H9 (cell line): ENCODE data around the gene FOLR1. TPM values are rescaled to one million over a fixed set of nuclear protein-coding genes. Genes with fewer than 3 reads are reported as not detected.

Experiments used
- DNase-seq: peaks from one replicate; pipeline ENCODE4 v3.0.0-alpha.2; 2017
- H2AFZ ChIP-seq: one replicate; pipeline ENCODE4 v1.6.1; 2013; ENCODE audit warnings: mild to moderate bottlenecking, low read length, control low read depth, moderate library complexity
- H2AK5ac ChIP-seq: 2 replicates; pipeline ENCODE4 v1.6.1; 2013; ENCODE audit warnings: low read length, control low read depth, mixed read lengths; ENCODE audit not compliant: insufficient read length
- H2BK120ac ChIP-seq: one replicate; pipeline ENCODE4 v1.6.1; 2013; ENCODE audit warnings: low read depth, mild to moderate bottlenecking, low read length, control low read depth, inconsistent platforms; ENCODE audit not compliant: poor library complexity, severe bottlenecking
- H2BK12ac ChIP-seq: 2 replicates; pipeline ENCODE4 v1.6.1; 2013; ENCODE audit warnings: low read length, control low read depth, mixed read lengths, low read depth; ENCODE audit not compliant: insufficient read length
- H2BK15ac ChIP-seq: 2 replicates; pipeline ENCODE4 v1.6.1; 2013; ENCODE audit warnings: low read depth, low read length, control low read depth
- H2BK20ac ChIP-seq: one replicate; pipeline ENCODE4 v1.6.1; 2013; ENCODE audit warnings: low read depth, mild to moderate bottlenecking, low read length, control low read depth, inconsistent platforms; ENCODE audit not compliant: poor library complexity, severe bottlenecking
- H2BK5ac ChIP-seq: 2 replicates; pipeline ENCODE4 v1.6.1; 2013; ENCODE audit warnings: low read length, control low read depth, mixed read lengths; ENCODE audit not compliant: insufficient read length
- H3K14ac ChIP-seq: 2 replicates; pipeline ENCODE4 v1.6.1; 2013; ENCODE audit warnings: low read length, control low read depth; ENCODE audit not compliant: insufficient read depth
- H3K18ac ChIP-seq: 2 replicates; pipeline ENCODE4 v1.6.1; 2013; ENCODE audit warnings: low read depth, mild to moderate bottlenecking, mixed read lengths, low read length, control low read depth; ENCODE audit not compliant: insufficient read length
- H3K23ac ChIP-seq: 2 replicates; pipeline ENCODE4 v1.6.1; 2013; ENCODE audit warnings: low read length, control low read depth, mixed read lengths, low read depth; ENCODE audit not compliant: insufficient read length
- H3K23me2 ChIP-seq: 2 replicates; pipeline ENCODE4 v1.6.1; 2013; ENCODE audit warnings: low read depth, mild to moderate bottlenecking, mixed read lengths, low read length, control low read depth; ENCODE audit not compliant: insufficient read length, poor library complexity, severe bottlenecking
- H3K27ac ChIP-seq: 2 replicates; pipeline ENCODE4 v1.5.1; 2013; ENCODE audit warnings: low read length, control low read depth, mixed read lengths, low read depth; ENCODE audit not compliant: insufficient read length
- H3K27me3 ChIP-seq: 2 replicates; pipeline ENCODE4 v1.6.1; 2013; ENCODE audit warnings: low read length, control low read depth, inconsistent platforms; ENCODE audit not compliant: insufficient read depth
- H3K4ac ChIP-seq: 2 replicates; pipeline ENCODE4 v1.6.1; 2013; ENCODE audit warnings: low read depth, mild to moderate bottlenecking, control low read depth, inconsistent platforms, low read length, moderate library complexity
- H3K4me1 ChIP-seq: 2 replicates; pipeline ENCODE4 v1.6.1; 2013; ENCODE audit warnings: low read length, control low read depth, inconsistent platforms; ENCODE audit not compliant: insufficient read depth
- H3K4me2 ChIP-seq: 2 replicates; pipeline ENCODE4 v1.6.1; 2013; ENCODE audit warnings: low read length, control low read depth, mixed read lengths; ENCODE audit not compliant: insufficient read length, insufficient read depth
- H3K56ac ChIP-seq: 2 replicates; pipeline ENCODE4 v1.6.1; 2013; ENCODE audit warnings: low read depth, mild to moderate bottlenecking, mixed read lengths, low read length, control low read depth; ENCODE audit not compliant: insufficient read length
- H3K79me1 ChIP-seq: 2 replicates; pipeline ENCODE4 v1.6.1; 2013; ENCODE audit warnings: low read depth, mild to moderate bottlenecking, moderate library complexity, low read length, control low read depth, inconsistent platforms; ENCODE audit not compliant: insufficient read depth, poor library complexity, severe bottlenecking
- H3K79me2 ChIP-seq: 2 replicates; pipeline ENCODE4 v1.6.1; 2013; ENCODE audit warnings: low read length, control low read depth, inconsistent platforms; ENCODE audit not compliant: insufficient read depth
- H3K9ac ChIP-seq: 2 replicates; pipeline ENCODE4 v1.6.1; 2013; ENCODE audit warnings: low read length, control low read depth, mixed read lengths; ENCODE audit not compliant: insufficient read length; ENCODE audit errors: extremely low read depth
- H3K9me3 ChIP-seq: one replicate; pipeline ENCODE4 v1.6.1; 2013; ENCODE audit warnings: low read depth, low read length, inconsistent platforms; ENCODE audit not compliant: control insufficient read depth
- H3T11ph ChIP-seq: one replicate; pipeline ENCODE4 v1.6.1; 2013; ENCODE audit warnings: mild to moderate bottlenecking, low read length, control low read depth, inconsistent platforms
- H4K20me1 ChIP-seq: one replicate; pipeline ENCODE4 v1.6.1; 2013; ENCODE audit not compliant: control insufficient read depth, insufficient read length, insufficient read depth
- H4K5ac ChIP-seq: 2 replicates; pipeline ENCODE4 v1.6.1; 2013; ENCODE audit warnings: low read depth, mild to moderate bottlenecking, mixed read lengths, low read length, control low read depth; ENCODE audit not compliant: insufficient read length
- H4K8ac ChIP-seq: replicated peaks from 2 replicates; pipeline ENCODE4 v1.6.1; 2013; ENCODE audit warnings: low read length, control low read depth, mixed read lengths, low read depth; ENCODE audit not compliant: insufficient read length
- H4K91ac ChIP-seq: 2 replicates; pipeline ENCODE4 v1.6.1; 2013; ENCODE audit warnings: low read depth, mild to moderate bottlenecking, moderate library complexity, mixed read lengths, low read length, control low read depth; ENCODE audit not compliant: insufficient read length
- H3K27ac Mint-ChIP-seq, 3 experiments: 2 replicates in 2 of 3; 3 replicates in 1 of 3; pipeline ENCODE4 v1.8.0; 2020 to 2021; ENCODE audit warnings: mixed read lengths in 3 of 3, mild to moderate bottlenecking in 1 of 3, moderate library complexity in 1 of 3
- H3K27me3 Mint-ChIP-seq: 2 replicates; pipeline ENCODE4 v1.8.0; 2021; ENCODE audit warnings: low read depth, mild to moderate bottlenecking, moderate library complexity, mixed read lengths
- H3K36me3 Mint-ChIP-seq, 3 experiments: 2 replicates in 2 of 3; 3 replicates in 1 of 3; pipeline ENCODE4 v1.8.0; 2020 to 2021; ENCODE audit warnings: low read depth in 3 of 3, mixed read lengths in 3 of 3; ENCODE audit not compliant: insufficient read depth in 1 of 3
- H3K4me1 Mint-ChIP-seq, 2 experiments: 2 replicates each; pipeline ENCODE4 v1.8.0; 2020; ENCODE audit warnings: mixed read lengths in 2 of 2
- H3K4me3 Mint-ChIP-seq, 2 experiments: 2 replicates in 1 of 2; 3 replicates in 1 of 2; pipeline ENCODE4 v1.8.0; 2020 to 2021; ENCODE audit warnings: mild to moderate bottlenecking in 2 of 2, mixed read lengths in 2 of 2, moderate library complexity in 1 of 2
- H3K9me3 Mint-ChIP-seq, 2 experiments: 2 replicates in 1 of 2; 3 replicates in 1 of 2; pipeline ENCODE4 v1.8.0; 2020; ENCODE audit warnings: mild to moderate bottlenecking in 2 of 2, mixed read lengths in 2 of 2, moderate library complexity in 1 of 2
- WGBS: extraction: QIAGEN DNeasy Blood & Tissue Kit; methylation state at CpG from one replicate; pipeline ENCODE4 v1.1.7; 2013; ENCODE audit warnings: missing lambda C conversion rate, low lambda C conversion rate, mixed read lengths; ENCODE audit not compliant: insufficient read length; ENCODE audit errors: extremely low coverage; 5-methylcytosine and 5-hydroxymethylcytosine counted together
- total RNA-seq: library from RNA; stranded (reverse); gene quantifications from 2 replicates; pipeline ENCODE4 v1.2.1, GENCODE V29; 2021
- TF ChIP-seq, protein P1 (sequence below): fragments of 200-600 bp; sonication (generic); conservative IDR thresholded peaks from 3 replicates; pipeline ENCODE4 v1.8.0; 2021; ENCODE audit warnings: antibody characterized with exemption, mild to moderate bottlenecking

The FOLR1 gene
- total RNA-seq, 1 experiment from 2014 or later, result 0.92 TPM

DNA sequence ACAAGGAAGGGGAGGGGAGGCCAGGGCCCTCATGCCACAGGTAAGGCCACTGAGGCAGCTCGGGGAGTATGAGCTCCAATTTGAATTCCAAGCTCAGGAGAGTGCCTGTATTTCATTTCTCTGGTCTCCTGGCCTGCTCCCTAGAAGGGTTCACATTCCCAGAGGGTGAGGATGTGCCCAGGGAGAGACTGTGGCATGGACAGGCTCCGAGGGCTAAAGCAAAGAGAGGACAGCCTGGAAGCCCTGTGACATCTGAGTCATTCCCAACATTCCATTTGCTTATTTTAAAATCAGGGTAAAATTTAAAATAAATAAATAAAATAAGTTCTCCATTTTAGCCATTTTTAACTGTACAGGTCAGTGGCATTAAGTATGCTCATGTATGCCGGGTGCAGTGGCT is 18.6 kb upstream of the FOLR1 start:
- H3K4me1 ChIP-seq, result no peaks in the 10 kb centered on the region
- DNase-seq, result no peak
- TF ChIP-seq, protein P1, sequence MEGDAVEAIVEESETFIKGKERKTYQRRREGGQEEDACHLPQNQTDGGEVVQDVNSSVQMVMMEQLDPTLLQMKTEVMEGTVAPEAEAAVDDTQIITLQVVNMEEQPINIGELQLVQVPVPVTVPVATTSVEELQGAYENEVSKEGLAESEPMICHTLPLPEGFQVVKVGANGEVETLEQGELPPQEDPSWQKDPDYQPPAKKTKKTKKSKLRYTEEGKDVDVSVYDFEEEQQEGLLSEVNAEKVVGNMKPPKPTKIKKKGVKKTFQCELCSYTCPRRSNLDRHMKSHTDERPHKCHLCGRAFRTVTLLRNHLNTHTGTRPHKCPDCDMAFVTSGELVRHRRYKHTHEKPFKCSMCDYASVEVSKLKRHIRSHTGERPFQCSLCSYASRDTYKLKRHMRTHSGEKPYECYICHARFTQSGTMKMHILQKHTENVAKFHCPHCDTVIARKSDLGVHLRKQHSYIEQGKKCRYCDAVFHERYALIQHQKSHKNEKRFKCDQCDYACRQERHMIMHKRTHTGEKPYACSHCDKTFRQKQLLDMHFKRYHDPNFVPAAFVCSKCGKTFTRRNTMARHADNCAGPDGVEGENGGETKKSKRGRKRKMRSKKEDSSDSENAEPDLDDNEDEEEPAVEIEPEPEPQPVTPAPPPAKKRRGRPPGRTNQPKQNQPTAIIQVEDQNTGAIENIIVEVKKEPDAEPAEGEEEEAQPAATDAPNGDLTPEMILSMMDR, result no peak
- H3K4me2 ChIP-seq, result no peak overlapping the region
- no peaks in the 10 kb centered on the region for H3K9me3 ChIP-seq
- H2BK20ac ChIP-seq, result no peak overlapping the region
- H4K91ac ChIP-seq, result no peak overlapping the region
- Mint-ChIP-seq H3K4me1 (no peaks in the 10 kb centered on the region), H3K4me3 (no peak overlapping the region), H3K27me3 (peaks cover 7% of the 10 kb centered on the region; the same call in 1 of the 2 replicates), H3K9me3 (no peaks in the 10 kb centered on the region; a peak in 1 of 5 replicates), H3K36me3 (no peaks in the 10 kb centered on the region), H3K27ac (no peak overlapping the region)
- H3K14ac ChIP-seq, result no peak overlapping the region
- H3K4ac ChIP-seq, result no peak overlapping the region
- H3K18ac ChIP-seq, result no peak overlapping the region
- no peak overlapping the region for H2AFZ ChIP-seq
- no peak overlapping the region for H2BK15ac ChIP-seq
- no peak overlapping the region for H3K9ac ChIP-seq
- H4K5ac ChIP-seq, result no peak overlapping the region
- no peak overlapping the region for H2BK120ac ChIP-seq
- H3K23me2 ChIP-seq, result no peaks in the 10 kb centered on the region
- WGBS, result no CpG with 5 or more reads among the region's 3 CpGs
- no peak overlapping the region for H3K27ac ChIP-seq
- no peaks in the 10 kb centered on the region for H3K27me3 ChIP-seq
- no peak overlapping the region for H3K23ac ChIP-seq
- H3T11ph ChIP-seq, result no peak overlapping the region
- no peaks in the 10 kb centered on the region for H4K20me1 ChIP-seq
- H2BK5ac ChIP-seq, result no peak overlapping the region
- no peak overlapping the region for H3K56ac ChIP-seq
- H2BK12ac ChIP-seq, result no peak overlapping the region
- no peak overlapping the region for H2AK5ac ChIP-seq
- H3K79me2 ChIP-seq, result no peaks in the 10 kb centered on the region
- no peak overlapping the region for H4K8ac ChIP-seq
- no peaks in the 10 kb centered on the region for H3K79me1 ChIP-seq
